Calu3 (cell line): ENCODE results near the gene EPS15. TPM values are rescaled to one million over a fixed set of nuclear protein-coding genes. Genes with fewer than 3 reads are reported as not detected.

Experiments used
- BruUV-seq: library from RNA; stranded (reverse); fragments of 400-500 nt; replicated peaks from 2 replicates; lab custom pipeline; 2021; lab: Mats Ljungman, UMichigan
- CTCF ChIA-PET: fragments of 300-600 bp; sonication (Branson Sonifier 250); formaldehyde crosslinking; loops from one replicate; lab custom pipeline; 2022; ENCODE audit warnings: antibody characterized with exemption; lab: Charles Lee
- DNase-seq: peaks from one replicate; pipeline ENCODE4 v3.0.0; 2022
- H3K27ac Mint-ChIP-seq: one replicate; pipeline ENCODE4 v1.8.0; 2022; ENCODE audit warnings: mixed read lengths; ENCODE audit not compliant: unreplicated experiment
- H3K27me3 Mint-ChIP-seq: one replicate; pipeline ENCODE4 v1.8.0; 2022; ENCODE audit warnings: mixed read lengths; ENCODE audit not compliant: unreplicated experiment
- H3K36me3 Mint-ChIP-seq: one replicate; pipeline ENCODE4 v1.8.0; 2022; ENCODE audit warnings: mild to moderate bottlenecking, moderate library complexity, mixed read lengths; ENCODE audit not compliant: insufficient read depth, unreplicated experiment
- H3K4me1 Mint-ChIP-seq: one replicate; pipeline ENCODE4 v1.8.0; 2022; ENCODE audit warnings: mild to moderate bottlenecking, low read depth, mixed read lengths; ENCODE audit not compliant: unreplicated experiment
- H3K4me3 Mint-ChIP-seq: one replicate; pipeline ENCODE4 v1.8.0; 2022; ENCODE audit warnings: mild to moderate bottlenecking, low read depth, moderate library complexity, mixed read lengths; ENCODE audit not compliant: unreplicated experiment
- H3K9me3 Mint-ChIP-seq: one replicate; pipeline ENCODE4 v1.8.0; 2022; ENCODE audit warnings: low read depth, mixed read lengths; ENCODE audit not compliant: unreplicated experiment
- CTCF ChIP-seq: fragments of 200-600 bp; IDR thresholded peaks from one replicate; pipeline ENCODE4 v1.8.0; 2022; ENCODE audit warnings: antibody characterized with exemption; ENCODE audit not compliant: unreplicated experiment
- intact Hi-C: fragments of 100-400 bp; cut with micrococcal nuclease; formaldehyde crosslinking; loops from one replicate; pipeline ENCODE4 v1.10.0; 2022; ENCODE audit not compliant: unreplicated experiment
- total RNA-seq: library from RNA; stranded (reverse); gene quantifications from 2 replicates; pipeline ENCODE4 v1.2.3, GENCODE V29; 2022

The EPS15 gene
- total RNA-seq, 1 experiment from 2014 or later, result 51.2 TPM

- Mint-ChIP-seq H3K4me1 (peaks cover 12% of the 10 kb centered on the region), H3K9me3 (no peaks in the 10 kb centered on the region), H3K36me3 (peaks cover 14% of the 10 kb centered on the region), H3K27me3 (no peaks in the 10 kb centered on the region), H3K27ac (no peak overlapping the region), H3K4me3 (no peak overlapping the region)
- CTCF ChIA-PET, result interaction anchor here (0.6 kb wide), 1 partner anchor 107 kb away, joined by 6 read pairs; the partner anchor contains the start of gene RNF11
- intact Hi-C loops, result no loop called here
- TF ChIP-seq CTCF, result no peak
- DNase-seq, result no peak
- BruUV-seq, result no TSS peak
Measured at GRCh38 chr1:51342591-51343206, 176.4 kb downstream of the EPS15 start.

GRCh38 chr1:51341876-51342496, 177.1 kb downstream of the EPS15 start:
- Mint-ChIP-seq H3K4me3 (no peak overlapping the region), H3K27me3 (no peaks in the 10 kb centered on the region), H3K27ac (no peak overlapping the region), H3K36me3 (peaks cover 13% of the 10 kb centered on the region), H3K4me1 (peaks cover 19% of the 10 kb centered on the region), H3K9me3 (no peaks in the 10 kb centered on the region)
- TF ChIP-seq CTCF, result no peak
- no peak for DNase-seq
- CTCF ChIA-PET, result no interaction called here
- intact Hi-C loops, result no loop called here
- BruUV-seq, result no TSS peak

GRCh38 chr1:51340380-51340779, 178.7 kb downstream of the EPS15 start:
- no peaks in the 10 kb centered on the region for H3K9me3 Mint-ChIP-seq
- CTCF ChIA-PET, result interaction anchor here (0.5 kb wide), 1 partner anchor 429 kb away, joined by 4 read pairs; no protein-coding TSS in a partner anchor

GRCh38 chr1:51336711-51337110, 182.4 kb downstream of the EPS15 start:
- Mint-ChIP-seq H3K4me3 (no peak overlapping the region), H3K36me3 (no peaks in the 10 kb centered on the region), H3K9me3 (no peaks in the 10 kb centered on the region), H3K27ac (no peak overlapping the region), H3K4me1 (peaks cover 38% of the 10 kb centered on the region), H3K27me3 (no peaks in the 10 kb centered on the region)
- intact Hi-C loops, result no loop called here
- no TSS peak for BruUV-seq
- CTCF ChIA-PET, result interaction anchor here (0.7 kb wide), 1 partner anchor 68 kb away, joined by 3 read pairs; no protein-coding TSS in a partner anchor
- no peak for DNase-seq
- TF ChIP-seq CTCF, result no peak

More at GRCh38 chr1:51340380-51340779, 178.7 kb downstream of the EPS15 start:
- Mint-ChIP-seq H3K27me3 (no peaks in the 10 kb centered on the region), H3K4me1 (peaks cover 35% of the 10 kb centered on the region), H3K4me3 (no peak overlapping the region), H3K36me3 (peaks cover 13% of the 10 kb centered on the region), H3K27ac (no peak overlapping the region)
- no TSS peak for BruUV-seq
- intact Hi-C loops, result no loop called here
- no peak for DNase-seq
- no peak for TF ChIP-seq CTCF
